Measurements from ENCODE around the gene ENPP3.

GRCh38 chr6:131657630-131658111 is 20.6 kb downstream of the ENPP3 start:
- TF ChIP-seq CTCF (conservative IDR thresholded peaks at IDR 0.05; ENCODE audit: low read length) (no peak), EZH2phosphoT487 (IDR thresholded peaks at IDR 0.05; ENCODE audit: borderline replicate concordance, low read depth, low read length) (no peak)

Measured in OCI-LY7 (cell line).